Neural cell (in vitro differentiated cells): ENCODE measurements around the gene CLIC3. TPM values are rescaled to one million over a fixed set of nuclear protein-coding genes. Genes with fewer than 3 reads are reported as not detected.
A peak's percentile ranks its signal among the peaks of the same experiment; 100 is the strongest.

ENCODE experiments used
- H2AFZ ChIP-seq: fragments of 200-600, 300-800 bp; sonication (generic), shearing (Covaris generic); 2 replicates; pipeline ENCODE4 v1.6.0; 2014; ENCODE audit warnings: low read depth, mild to moderate bottlenecking, antibody characterized with exemption, low read length, moderate library complexity
- H3F3A ChIP-seq: fragments of 200-600 bp; shearing (Covaris generic); 2 replicates; pipeline ENCODE4 v1.6.1; 2016; ENCODE audit warnings: mild to moderate bottlenecking, moderate library complexity, mixed read lengths, antibody characterized with exemption, low read length; ENCODE audit not compliant: insufficient read depth, poor library complexity, severe bottlenecking
- H3K27ac ChIP-seq: fragments of 200-600, 300-800 bp; sonication (generic), shearing (Covaris generic); 2 replicates; pipeline ENCODE4 v1.5.1; 2014; ENCODE audit warnings: mild to moderate bottlenecking, low read length, moderate library complexity
- H3K27me3 ChIP-seq: fragments of 300-800, 200-600 bp; sonication (generic), shearing (Covaris generic); 2 replicates; pipeline ENCODE4 v1.6.0; 2014; ENCODE audit warnings: mild to moderate bottlenecking, low read depth, low read length, moderate library complexity; ENCODE audit not compliant: insufficient read depth
- H3K36me3 ChIP-seq: fragments of 300-800, 200-600 bp; sonication (generic), shearing (Covaris generic); 2 replicates; pipeline ENCODE4 v1.5.1; 2014; ENCODE audit warnings: mild to moderate bottlenecking, antibody characterized with exemption, low read length, moderate library complexity; ENCODE audit not compliant: insufficient read depth
- H3K4me2 ChIP-seq: fragments of 300-800, 200-600 bp; sonication (generic), shearing (Covaris generic); 2 replicates; pipeline ENCODE4 v1.6.0; 2014; ENCODE audit warnings: mild to moderate bottlenecking, low read length
- H3K4me3 ChIP-seq: fragments of 300-800, 200-600 bp; sonication (generic), shearing (Covaris generic); 2 replicates; pipeline ENCODE4 v1.5.1; 2014; ENCODE audit warnings: mild to moderate bottlenecking, low read length, moderate library complexity
- H3K79me2 ChIP-seq: fragments of 200-600 bp; shearing (Covaris generic); replicated peaks from 2 replicates; pipeline ENCODE4 v1.6.0; 2014; ENCODE audit warnings: mild to moderate bottlenecking, low read length, moderate library complexity; ENCODE audit not compliant: insufficient read depth
- H3K9ac ChIP-seq: fragments of 300-800, 200-600 bp; sonication (generic), shearing (Covaris generic); 2 replicates; pipeline ENCODE4 v1.6.1; 2016; ENCODE audit warnings: mild to moderate bottlenecking, low read length, mixed read lengths
- H3K9me2 ChIP-seq: fragments of 200-600 bp; shearing (Covaris generic); 2 replicates; pipeline ENCODE4 v1.6.1; 2016; ENCODE audit warnings: mild to moderate bottlenecking, low read length, mixed read lengths; ENCODE audit not compliant: insufficient read depth
- H3K9me3 ChIP-seq: fragments of 200-600, 300-800 bp; sonication (generic), shearing (Covaris generic); 2 replicates; pipeline ENCODE4 v1.6.1; 2016; ENCODE audit warnings: mild to moderate bottlenecking, mixed run types, low read length, moderate library complexity, mixed read lengths
- H4K20me1 ChIP-seq: fragments of 200-600 bp; shearing (Covaris generic); 2 replicates; pipeline ENCODE4 v1.6.1; 2016; ENCODE audit warnings: mild to moderate bottlenecking, mixed run types; ENCODE audit not compliant: insufficient read depth
- EP300 ChIP-seq: fragments of 450-650 bp; conservative IDR thresholded peaks from 2 replicates; pipeline ENCODE4 v1.6.1; 2014; ENCODE audit warnings: antibody characterized with exemption, mild to moderate bottlenecking, moderate library complexity; ENCODE audit not compliant: poor library complexity, severe bottlenecking
- EZH2 ChIP-seq: fragments of 200-600, 300-800 bp; shearing (Covaris generic), sonication (generic); IDR thresholded peaks from 2 replicates; pipeline ENCODE4 v1.6.1; 2014; ENCODE audit warnings: antibody characterized with exemption, low read length, borderline replicate concordance, mild to moderate bottlenecking; ENCODE audit not compliant: insufficient read depth, poor library complexity, severe bottlenecking
- MXI1 ChIP-seq: fragments of 450-650 bp; conservative IDR thresholded peaks from 2 replicates; pipeline ENCODE4 v1.6.1; 2014; ENCODE audit warnings: antibody characterized with exemption, mild to moderate bottlenecking; ENCODE audit not compliant: poor library complexity, severe bottlenecking
- POLR2AphosphoS5 ChIP-seq: IDR thresholded peaks from 2 replicates; pipeline ENCODE4 v1.6.1; 2012
- RAD21 ChIP-seq: fragments of 450-650 bp; conservative IDR thresholded peaks from 2 replicates; pipeline ENCODE4 v1.6.1; 2014; ENCODE audit warnings: antibody characterized with exemption, mild to moderate bottlenecking, moderate library complexity
- SMC3 ChIP-seq: fragments of 450-650 bp; conservative IDR thresholded peaks from 2 replicates; pipeline ENCODE4 v1.6.1; 2014; ENCODE audit warnings: antibody characterized with exemption, mild to moderate bottlenecking, moderate library complexity; ENCODE audit not compliant: poor library complexity
- TAF1 ChIP-seq: IDR thresholded peaks from 2 replicates; pipeline ENCODE4 v1.6.1; 2012; ENCODE audit warnings: low read depth
- polyA plus RNA-seq: library from polyadenylated mRNA; depleted of rRNA; stranded (reverse); fragments of >200 nt; gene quantifications from 2 replicates; pipeline ENCODE4 v1.2.3, GENCODE V29; 2014
- TF ChIP-seq, protein P1 (sequence below): fragments of 450-650 bp; IDR thresholded peaks from 2 replicates; pipeline ENCODE4 v1.5.1; 2014; ENCODE audit warnings: antibody characterized with exemption, mild to moderate bottlenecking, moderate library complexity; ENCODE audit not compliant: poor library complexity, severe bottlenecking
- TF ChIP-seq, protein P2 (sequence below): IDR thresholded peaks from 2 replicates; pipeline ENCODE4 v1.6.1; 2012; ENCODE audit warnings: borderline replicate concordance

The CLIC3 gene
- polyA plus RNA-seq, 1 donor from 2014 or later: not detected

DNA sequence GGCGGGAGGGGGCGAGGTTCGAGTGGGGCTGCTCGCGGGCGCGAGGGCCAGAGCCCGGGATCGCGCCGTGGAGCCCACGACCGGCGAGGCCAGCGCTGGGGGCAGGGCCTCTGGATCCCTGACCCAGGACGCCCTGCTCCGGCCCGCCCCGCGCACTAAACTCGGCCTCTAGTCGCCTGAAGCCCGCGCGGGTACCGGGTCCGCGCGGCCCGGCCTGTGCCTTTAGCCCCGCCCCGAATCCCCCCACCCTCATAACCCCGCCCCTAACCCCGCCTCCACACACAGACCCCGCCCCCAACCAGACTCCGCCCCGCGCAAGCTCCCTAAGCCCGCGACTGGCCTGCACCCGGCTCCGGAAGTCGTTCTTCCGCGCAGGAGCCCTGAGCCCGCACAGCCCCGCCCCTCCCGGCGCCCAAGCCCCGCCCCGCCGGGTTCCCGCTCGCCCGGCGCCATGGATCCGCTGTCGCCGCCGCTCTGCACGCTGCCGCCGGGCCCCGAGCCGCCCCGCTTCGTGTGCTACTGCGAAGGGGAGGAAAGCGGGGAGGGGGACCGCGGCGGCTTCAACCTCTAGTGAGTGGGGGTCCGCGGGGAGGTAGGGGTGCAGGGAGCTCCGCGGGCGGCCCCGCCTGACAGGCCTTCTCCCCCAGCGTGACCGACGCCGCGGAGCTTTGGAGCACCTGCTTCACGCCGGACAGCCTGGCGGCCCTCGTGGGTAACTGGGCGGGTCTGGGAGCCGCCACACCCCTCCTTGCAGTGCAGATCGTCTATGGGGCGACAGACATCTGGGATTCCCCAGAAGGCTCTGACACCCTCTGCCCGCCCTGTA is 4.2 kb downstream of the CLIC3 start, which contains the start of gene PAXX:
Gene PAXX (plus strand): TSS at position 430 of the 826 bp plus-strand sequence. CDS start 22 bp downstream, at position 452.
- peak within 1 kb of the TSS; percentile 70 for H2AFZ ChIP-seq

DNA sequence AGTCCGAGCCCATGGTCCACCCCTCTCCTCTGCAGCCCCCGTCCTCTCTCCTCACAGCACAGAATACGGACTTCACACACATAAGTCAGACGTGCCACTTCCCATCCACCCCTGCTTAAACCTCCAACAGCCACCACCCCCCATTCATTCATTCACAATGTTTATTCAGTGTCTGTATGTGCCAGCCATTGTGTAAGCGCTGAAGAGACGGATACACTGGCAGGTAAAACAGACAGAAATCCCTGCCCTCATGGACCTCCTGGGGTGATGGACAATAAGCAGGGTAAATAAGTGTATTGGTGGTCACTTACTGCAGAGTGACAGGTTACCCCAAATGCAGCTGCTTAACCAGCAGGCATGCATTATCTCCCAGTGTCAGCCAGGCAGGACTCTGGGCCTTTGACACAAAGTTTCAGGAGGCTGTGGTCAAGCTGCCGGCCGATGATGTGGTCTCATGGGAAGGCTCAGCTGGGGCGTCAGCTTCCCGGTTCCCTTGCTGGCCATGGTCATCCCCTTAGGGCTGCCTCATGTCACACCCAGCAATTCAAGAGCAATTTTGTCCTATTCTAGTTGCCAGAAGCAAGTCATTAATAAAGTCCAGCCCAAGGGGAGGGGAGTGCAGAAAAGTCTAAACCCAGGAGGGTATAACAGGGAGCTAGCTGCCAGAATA is 6.0 kb downstream of the CLIC3 start:
- Histone ChIP-seq H3K4me3 (no peak overlapping the region), H3K4me2 (no peak overlapping the region), H2AFZ (no peak overlapping the region), H3F3A (no peaks in the 10 kb centered on the region), H3K9me3 (no peaks in the 10 kb centered on the region), H3K36me3 (no peaks in the 10 kb centered on the region), H3K79me2 (no peaks in the 10 kb centered on the region), H3K27ac (no peak overlapping the region), H3K9ac (no peak overlapping the region), H4K20me1 (no peaks in the 10 kb centered on the region), H3K9me2 (no peaks in the 10 kb centered on the region), H3K27me3 (peaks cover 13% of the 10 kb centered on the region)
- no peak for TF ChIP-seq MXI1
- TF ChIP-seq RAD21: no peak
- TF ChIP-seq POLR2AphosphoS5: no peak
- no peak for TF ChIP-seq EZH2
- TF ChIP-seq EP300: no peak
- no peak for TF ChIP-seq TAF1
- TF ChIP-seq, protein P1, sequence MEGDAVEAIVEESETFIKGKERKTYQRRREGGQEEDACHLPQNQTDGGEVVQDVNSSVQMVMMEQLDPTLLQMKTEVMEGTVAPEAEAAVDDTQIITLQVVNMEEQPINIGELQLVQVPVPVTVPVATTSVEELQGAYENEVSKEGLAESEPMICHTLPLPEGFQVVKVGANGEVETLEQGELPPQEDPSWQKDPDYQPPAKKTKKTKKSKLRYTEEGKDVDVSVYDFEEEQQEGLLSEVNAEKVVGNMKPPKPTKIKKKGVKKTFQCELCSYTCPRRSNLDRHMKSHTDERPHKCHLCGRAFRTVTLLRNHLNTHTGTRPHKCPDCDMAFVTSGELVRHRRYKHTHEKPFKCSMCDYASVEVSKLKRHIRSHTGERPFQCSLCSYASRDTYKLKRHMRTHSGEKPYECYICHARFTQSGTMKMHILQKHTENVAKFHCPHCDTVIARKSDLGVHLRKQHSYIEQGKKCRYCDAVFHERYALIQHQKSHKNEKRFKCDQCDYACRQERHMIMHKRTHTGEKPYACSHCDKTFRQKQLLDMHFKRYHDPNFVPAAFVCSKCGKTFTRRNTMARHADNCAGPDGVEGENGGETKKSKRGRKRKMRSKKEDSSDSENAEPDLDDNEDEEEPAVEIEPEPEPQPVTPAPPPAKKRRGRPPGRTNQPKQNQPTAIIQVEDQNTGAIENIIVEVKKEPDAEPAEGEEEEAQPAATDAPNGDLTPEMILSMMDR: no peak
- TF ChIP-seq SMC3: no peak

More for the DNA sequence above, 4.2 kb downstream of the CLIC3 start, which contains the start of gene PAXX:
- H3K9me2 ChIP-seq: no peaks in the 10 kb centered on the region
- H3K27ac ChIP-seq: peak within 1 kb of the TSS; percentile 42
- H3K36me3 ChIP-seq: no peaks in the 10 kb centered on the region
- H3K4me2 ChIP-seq: peak within 1 kb of the TSS; percentile 87
- H4K20me1 ChIP-seq: no peaks in the 10 kb centered on the region
- TF ChIP-seq EP300 (peak; percentile 10), MXI1 (peak; percentile 96), SMC3 (peak; percentile 34), RAD21 (no peak), EZH2 (no peak), TAF1 (no peak), POLR2AphosphoS5 (peak; percentile 60)
- TF ChIP-seq, protein P2, sequence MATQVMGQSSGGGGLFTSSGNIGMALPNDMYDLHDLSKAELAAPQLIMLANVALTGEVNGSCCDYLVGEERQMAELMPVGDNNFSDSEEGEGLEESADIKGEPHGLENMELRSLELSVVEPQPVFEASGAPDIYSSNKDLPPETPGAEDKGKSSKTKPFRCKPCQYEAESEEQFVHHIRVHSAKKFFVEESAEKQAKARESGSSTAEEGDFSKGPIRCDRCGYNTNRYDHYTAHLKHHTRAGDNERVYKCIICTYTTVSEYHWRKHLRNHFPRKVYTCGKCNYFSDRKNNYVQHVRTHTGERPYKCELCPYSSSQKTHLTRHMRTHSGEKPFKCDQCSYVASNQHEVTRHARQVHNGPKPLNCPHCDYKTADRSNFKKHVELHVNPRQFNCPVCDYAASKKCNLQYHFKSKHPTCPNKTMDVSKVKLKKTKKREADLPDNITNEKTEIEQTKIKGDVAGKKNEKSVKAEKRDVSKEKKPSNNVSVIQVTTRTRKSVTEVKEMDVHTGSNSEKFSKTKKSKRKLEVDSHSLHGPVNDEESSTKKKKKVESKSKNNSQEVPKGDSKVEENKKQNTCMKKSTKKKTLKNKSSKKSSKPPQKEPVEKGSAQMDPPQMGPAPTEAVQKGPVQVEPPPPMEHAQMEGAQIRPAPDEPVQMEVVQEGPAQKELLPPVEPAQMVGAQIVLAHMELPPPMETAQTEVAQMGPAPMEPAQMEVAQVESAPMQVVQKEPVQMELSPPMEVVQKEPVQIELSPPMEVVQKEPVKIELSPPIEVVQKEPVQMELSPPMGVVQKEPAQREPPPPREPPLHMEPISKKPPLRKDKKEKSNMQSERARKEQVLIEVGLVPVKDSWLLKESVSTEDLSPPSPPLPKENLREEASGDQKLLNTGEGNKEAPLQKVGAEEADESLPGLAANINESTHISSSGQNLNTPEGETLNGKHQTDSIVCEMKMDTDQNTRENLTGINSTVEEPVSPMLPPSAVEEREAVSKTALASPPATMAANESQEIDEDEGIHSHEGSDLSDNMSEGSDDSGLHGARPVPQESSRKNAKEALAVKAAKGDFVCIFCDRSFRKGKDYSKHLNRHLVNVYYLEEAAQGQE: no peak
- TF ChIP-seq, protein P1: no peak
- peak within 1 kb of the TSS; percentile 81 for H3K9ac ChIP-seq
- H3F3A ChIP-seq: no peaks in the 10 kb centered on the region
- no peaks in the 10 kb centered on the region for H3K9me3 ChIP-seq
- H3K4me3 ChIP-seq: peak within 1 kb of the TSS; percentile 96
- peaks cover 3% of the 10 kb centered on the region for H3K27me3 ChIP-seq
- H3K79me2 ChIP-seq: no peaks in the 10 kb centered on the region
